Left colon (tissue), 2 donors: Measurements from ENCODE around the gene DEAF1. TPM values are rescaled to one million over a fixed set of nuclear protein-coding genes. Genes with fewer than 3 reads are reported as not detected.

Source experiments
- ATAC-seq: fragments of 200-7000 bp; cut with Tn5 transposase; one replicate; pipeline ENCODE4 v1.9.1; 2020; ENCODE audit warnings: mild to moderate bottlenecking, moderate library complexity
- DNase-seq, 2 donors: peaks; one replicate each; pipeline ENCODE4 v3.0.0-alpha.2; 2020
- intact Hi-C, 2 donors: fragments of 100-400 bp; cut with DNase I in 1 of 2; cut with micrococcal nuclease in 1 of 2; formaldehyde crosslinking; loops; one replicate each; pipeline versions ENCODE4 v1.11.2 to v1.14.0; 2022; cut with DNase I, micrococcal nuclease
- total RNA-seq, 2 donors: library from RNA; stranded (reverse); fragmentation: NEBNext Ultra II Directional; extraction: Animal tissue kit (Norgen Biotek cat#: 25700); gene quantifications; one replicate each; pipeline ENCODE4 v1.2.1, GENCODE V29; 2021
- donor health status: DM: no; HTN: no; CAD: no.
- donor health status: DM: yes; HTN: yes; CAD: no.

The DEAF1 gene
- total RNA-seq, 2 donors from 2014 or later = 24.1 to 27.1 TPM

GRCh38 chr11:704781-705645, 10.0 kb upstream of the DEAF1 start:
- peak; percentile 85 to 91 for DNase-seq
- intact Hi-C loops = no loop called here
- ATAC-seq = peak; percentile 69

DNA sequence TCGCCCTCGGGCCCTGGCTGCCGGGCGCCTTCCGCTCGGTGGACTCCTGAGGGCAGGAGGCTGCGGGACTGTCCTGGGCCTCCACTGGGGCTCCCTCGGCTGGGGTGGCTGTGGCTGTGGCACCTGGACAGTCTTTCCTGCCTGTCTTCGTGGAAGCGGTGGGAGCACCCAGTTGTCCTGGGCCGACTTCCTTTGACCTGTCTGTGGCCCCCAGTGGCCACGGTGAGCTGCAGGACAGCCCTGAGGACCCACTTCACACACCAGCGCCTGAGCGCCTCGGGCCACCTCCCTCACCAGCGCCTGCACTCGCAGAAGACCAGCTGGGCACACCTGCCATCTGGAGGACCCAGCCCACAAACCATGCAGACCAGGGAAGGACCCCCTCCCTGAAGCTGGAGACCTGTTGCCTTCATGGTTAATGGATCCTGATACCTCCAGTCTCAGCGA, 9.2 kb upstream of the DEAF1 start:
- DNase-seq (peak; percentile 20 to 44), ATAC-seq (no peak)
- intact Hi-C loops = no loop called here

- intact Hi-C loops = no loop called here
- DNase-seq = peak; percentile 23 to 33
- ATAC-seq = no peak
Measured at GRCh38 chr11:703506-703905, 8.5 kb upstream of the DEAF1 start.

DNA sequence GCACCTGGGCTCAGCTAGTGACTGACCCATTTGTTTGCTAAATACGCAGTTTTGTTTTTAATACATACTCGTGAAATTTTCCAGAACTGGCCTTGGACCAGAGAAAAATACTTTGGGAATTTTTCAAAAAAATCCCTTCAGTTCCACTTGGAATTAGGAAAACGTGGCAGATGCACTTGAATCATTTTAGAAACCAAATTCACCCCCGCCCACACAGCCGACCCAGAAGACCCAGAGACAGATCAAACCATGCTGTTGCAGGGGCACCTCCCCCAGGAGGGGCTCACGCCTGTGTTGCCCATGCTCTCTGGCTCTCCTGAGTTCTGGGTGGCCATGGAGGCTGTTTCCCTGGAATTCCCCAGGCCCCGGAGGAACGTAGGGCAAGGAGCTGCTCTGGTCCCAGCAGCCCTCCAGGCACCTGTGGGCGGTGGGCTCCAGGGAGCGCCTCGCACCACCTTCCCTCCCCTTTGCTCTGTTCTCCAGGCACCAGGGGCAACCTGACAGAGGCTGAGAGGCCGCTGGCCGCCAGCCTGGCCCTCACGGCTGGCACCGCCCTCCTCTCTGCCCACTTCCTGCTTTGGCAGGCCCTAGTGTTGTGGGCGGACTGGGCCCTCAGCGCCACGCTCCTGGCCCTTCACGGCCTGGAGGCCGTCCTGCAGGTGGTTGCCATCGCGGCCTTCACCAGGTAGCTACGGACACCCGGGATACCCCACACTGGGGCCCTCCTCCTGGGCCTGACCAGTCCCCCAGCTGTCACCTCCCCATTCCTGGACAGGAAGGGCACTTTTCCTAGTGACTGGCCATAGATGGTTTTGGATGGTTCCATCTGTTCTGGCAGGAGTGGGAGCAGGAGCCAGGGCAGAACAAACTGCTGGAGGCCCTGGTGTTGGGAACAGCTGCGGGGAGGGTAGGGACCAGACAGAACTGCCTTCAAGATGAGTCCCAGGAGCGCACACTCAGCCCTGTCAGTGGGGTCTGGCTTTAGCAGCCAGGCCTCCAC, 7.7 kb upstream of the DEAF1 start:
- DNase-seq = peak; percentile 74 to 80
- intact Hi-C loops = no loop called here
- ATAC-seq = peak; percentile 35

DNA sequence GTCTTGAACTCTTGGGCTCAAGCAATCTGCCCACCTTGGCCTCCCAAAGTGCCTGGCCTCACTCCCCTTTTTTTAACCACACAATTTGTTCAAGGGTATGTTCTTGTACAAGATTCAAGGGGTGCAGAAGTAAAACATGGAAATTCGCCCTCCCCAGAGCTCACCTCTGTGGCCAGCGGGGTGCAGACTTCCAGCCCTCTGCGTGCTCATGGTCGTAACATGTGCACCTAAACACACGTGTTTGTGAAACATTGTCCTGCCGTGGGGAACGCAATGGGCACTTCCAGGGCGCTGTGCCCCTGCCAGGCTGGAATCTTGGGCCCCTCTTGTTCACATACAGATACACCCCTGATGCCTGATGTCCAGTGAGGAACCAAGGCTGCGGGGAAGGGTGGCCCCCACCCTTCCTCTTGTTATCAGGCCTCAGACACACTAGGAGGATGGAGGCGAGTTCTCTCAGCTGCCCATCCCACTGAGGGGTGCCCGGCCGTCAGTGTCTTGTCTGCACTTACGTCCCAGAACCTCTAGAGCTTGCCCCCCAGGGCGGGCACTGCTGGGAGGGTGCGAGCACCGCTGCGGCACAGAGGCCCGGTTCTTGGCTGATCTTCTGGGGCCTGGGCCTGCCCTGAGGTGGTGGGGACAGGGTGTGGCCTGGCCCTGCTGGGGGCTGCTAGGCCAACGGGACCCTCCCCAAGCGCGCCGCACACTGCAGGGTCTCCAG, 6.9 kb upstream of the DEAF1 start:
- intact Hi-C loops = no loop called here
- DNase-seq = peak in 1 of 2 donors; percentile 27
- ATAC-seq = no peak

DNA sequence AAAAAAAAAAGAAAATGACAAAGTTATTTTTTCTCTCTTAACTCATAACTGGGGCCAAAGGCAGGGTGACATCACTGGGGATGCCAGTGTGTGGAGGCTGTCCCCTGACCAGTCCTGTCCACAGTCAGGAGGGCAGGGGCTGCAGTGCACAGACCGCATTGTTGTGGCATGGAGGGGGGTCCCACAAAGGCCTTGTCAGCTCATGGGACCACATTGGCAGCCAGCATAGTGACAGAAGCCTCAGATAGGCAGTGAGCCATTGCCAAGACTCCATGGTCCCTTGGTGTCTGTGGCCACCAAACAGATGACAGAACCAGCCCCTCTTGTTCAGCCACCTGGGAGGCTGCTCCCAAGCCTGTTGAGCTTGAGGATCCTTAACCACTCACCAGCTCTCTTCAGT, 4.7 kb upstream of the DEAF1 start:
- ATAC-seq (no peak), DNase-seq (no peak)
- intact Hi-C loops = no loop called here

- intact Hi-C loops = no loop called here
- no peak for ATAC-seq
- DNase-seq = no peak
Measured at GRCh38 chr11:699116-699508, 4.1 kb upstream of the DEAF1 start.

DNA sequence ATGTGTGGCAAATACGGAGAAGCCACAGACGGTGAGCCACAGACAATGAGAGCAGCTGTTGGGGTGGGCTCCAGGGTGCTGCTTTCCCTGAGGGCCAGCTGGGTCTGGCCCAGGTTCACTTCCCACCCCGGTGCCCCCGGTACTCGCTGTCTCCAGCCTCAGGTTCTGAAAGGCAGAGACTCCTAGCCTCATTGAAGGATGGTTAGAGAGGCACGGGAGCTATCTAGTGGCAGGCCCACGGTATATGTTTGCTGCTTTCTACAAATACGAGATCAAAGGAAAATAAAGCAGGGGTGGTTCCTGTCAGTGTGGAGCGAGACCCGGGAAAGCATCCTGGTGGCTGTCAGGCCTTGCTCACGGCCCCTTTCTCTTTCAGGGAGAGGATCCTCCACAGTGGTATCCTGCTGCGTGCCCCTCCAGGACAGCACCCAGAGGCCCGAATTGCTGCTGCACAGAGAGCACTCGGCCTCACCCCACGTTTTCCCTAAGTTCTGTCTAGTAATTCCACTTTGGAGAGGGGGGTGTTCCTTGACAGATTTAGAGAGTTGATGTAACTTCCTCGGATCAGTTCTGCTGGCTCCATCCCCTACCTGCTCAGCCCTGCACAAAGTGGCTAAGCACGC, 3.6 kb upstream of the DEAF1 start:
- ATAC-seq (no peak), DNase-seq (no peak)
- intact Hi-C loops = no loop called here

DNA sequence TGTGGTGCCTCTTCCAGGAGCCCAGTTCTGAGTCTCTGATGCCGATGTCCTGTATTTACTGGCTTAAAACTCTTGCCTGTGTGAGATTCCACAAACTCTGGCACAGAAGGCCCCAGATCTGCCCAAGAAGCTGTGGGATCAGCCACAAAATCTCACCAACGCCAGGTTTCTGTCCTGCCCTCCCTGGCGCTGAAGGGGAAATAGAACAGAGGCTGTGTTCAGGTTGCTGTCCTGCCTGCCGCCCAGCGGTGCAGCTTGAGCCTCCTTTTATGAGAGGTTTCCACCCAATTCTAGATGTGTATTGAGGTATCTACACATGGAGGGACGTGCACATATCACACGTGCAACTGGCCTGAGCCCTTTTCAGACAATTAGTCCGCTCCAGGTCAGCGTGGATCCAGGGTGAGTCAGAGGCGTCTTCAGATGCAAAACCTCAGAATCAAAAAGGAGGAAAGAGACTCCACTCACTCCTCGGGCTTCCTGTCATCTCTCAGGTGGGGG, 2.8 kb upstream of the DEAF1 start:
- DNase-seq (no peak), ATAC-seq (no peak)
- intact Hi-C loops = no loop called here

DNA sequence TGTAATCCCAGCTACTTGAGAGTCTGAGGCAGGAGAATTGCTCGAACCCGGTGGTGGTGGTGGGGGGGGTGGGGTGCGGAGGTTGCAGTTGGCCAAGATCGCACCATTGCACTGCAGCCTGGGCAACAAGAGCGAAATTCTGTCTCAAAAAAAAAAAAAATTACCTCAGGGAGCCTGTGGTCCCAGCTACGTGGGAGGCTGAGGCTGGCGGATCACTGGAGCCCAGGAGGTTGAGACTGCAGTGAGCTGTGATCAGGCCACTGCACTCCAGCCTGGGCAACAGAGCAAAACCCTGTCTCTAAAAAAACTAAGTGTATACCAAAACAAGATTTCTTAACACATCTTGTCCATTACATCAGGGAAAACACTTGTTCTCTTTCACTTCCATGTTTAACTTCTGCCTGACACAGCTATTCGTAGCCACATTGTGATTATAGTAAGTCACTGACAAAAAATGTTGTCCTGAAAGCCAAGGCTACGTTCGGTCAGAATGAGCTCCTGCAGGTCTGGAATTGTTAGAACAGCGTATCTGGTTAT, 2.0 kb upstream of the DEAF1 start:
- ATAC-seq (no peak), DNase-seq (no peak)
- intact Hi-C loops = no loop called here

DNA sequence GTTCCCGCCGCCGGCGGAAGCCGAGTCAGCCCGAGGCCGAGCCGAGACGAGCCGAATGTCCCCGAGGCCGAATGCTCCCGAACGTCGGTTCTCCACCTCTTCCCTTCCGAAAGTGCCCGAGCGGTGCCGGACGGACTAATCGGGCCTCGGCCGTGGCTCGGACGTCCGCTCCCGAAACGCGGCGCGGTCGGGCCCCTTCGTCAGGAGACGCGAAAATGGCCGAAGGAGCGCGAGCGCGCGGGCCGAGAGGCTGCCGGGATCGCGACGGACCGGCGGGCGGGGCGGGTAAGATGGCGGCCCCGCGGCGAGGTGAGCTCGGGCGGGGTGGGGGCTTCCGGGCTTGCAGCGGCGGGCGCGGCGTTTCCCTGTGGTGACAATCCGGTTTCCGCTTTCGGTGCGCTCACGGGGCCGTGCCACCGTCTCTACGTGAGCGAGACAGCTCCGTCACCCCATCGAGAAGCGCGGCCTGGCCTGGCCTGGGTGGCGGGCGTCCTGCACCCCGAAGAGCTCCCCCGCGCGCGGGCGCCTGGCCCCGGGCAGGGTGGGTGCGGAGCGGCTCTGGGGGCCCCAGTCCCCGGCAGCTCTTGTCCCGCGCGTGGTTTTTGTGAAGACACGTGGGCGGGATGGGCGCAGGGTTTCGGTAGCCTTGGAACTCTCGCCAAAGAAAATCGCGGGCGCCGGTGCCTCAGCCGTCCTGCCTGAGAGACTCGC, 671 bp upstream of the DEAF1 start, which contains the start of gene TMEM80:
TSS of gene TMEM80 (plus strand) at position 279 of the 711 bp plus-strand sequence. CDS start at position 291, 12 bp downstream.
- peak; percentile 99 for DNase-seq
- intact Hi-C loops = no loop called here
- peak; percentile 77 for ATAC-seq

- no peak for DNase-seq
- intact Hi-C loops = no loop called here
- ATAC-seq = no peak
Measured at GRCh38 chr11:695288-695537, 191 bp upstream of the DEAF1 start.

DNA sequence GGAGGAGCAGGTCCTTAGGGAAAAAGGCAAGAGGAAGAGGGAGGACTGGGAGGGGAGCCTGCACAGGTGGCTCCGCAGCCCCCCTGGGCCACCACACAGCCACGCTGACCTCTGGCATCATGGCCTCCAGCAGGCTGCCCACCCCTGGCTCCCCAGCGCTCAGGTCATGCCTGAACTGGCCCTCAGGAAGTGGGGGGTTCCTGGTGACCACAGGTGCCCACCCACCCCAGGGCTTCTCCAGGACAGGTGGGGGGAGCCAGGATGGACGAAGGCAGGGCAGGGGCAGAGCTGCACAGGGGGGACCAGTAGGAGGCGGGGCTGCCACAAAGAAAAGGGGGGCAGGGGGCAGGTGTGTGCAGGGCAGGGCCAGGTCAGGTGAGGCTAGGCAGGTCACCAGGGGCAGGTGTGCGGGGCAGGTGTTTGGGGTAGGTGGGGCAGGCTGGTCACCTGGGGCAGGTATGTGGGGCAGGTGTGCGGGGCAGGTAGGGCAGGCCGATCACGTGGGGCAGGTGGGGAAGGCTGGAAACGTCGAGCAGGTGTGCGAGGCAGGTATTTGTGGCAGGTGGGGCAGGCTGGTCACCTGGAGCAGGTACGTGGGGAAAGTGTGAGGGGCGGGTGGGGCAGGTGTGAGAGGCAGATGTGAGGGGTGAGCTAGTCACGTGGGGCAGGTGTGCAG, 997 bp downstream of the DEAF1 start:
- ATAC-seq = no peak
- intact Hi-C loops = no loop called here
- peak; percentile 28 to 71 for DNase-seq

- intact Hi-C loops = no loop called here
- ATAC-seq (no peak), DNase-seq (peak in 1 of 2 donors; percentile 20)
Measured at GRCh38 chr11:693415-693831, 1.6 kb downstream of the DEAF1 start.

DNA sequence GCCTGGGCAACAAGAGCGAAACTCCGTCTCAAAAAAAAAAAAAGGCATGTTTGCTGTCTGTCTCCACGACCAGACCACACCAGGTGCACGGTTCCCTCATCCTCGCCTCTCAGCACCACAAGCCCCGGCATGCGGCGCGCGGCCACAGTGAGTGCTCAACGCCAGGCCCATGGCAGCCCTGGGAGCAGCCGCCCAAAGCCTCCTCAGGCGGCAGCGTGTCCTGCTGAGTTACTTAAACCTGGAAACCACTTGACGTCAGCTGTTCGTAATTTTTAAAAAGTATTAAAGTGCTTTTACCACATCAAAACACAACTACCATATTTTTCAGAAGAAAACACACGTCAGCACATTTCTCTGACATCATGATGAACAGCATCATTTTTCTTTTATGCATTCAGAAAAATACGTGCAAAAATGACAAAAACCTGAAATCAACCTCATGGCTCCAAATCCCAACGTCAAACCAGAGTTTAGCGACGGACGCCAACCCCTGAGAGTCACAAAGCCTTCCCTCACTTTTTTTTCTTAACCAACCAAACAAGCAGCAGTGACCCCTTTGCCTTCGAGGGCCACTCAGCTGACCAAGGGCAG, 2.1 kb downstream of the DEAF1 start:
- intact Hi-C loops = no loop called here
- DNase-seq = peak in 1 of 2 donors; percentile 32
- no peak for ATAC-seq

GRCh38 chr11:691710-692590, 3.1 kb downstream of the DEAF1 start:
- DNase-seq = no peak
- intact Hi-C loops = no loop called here
- no peak for ATAC-seq
